ENCODE data around the gene ZNF619. TPM values are rescaled to one million over a fixed set of nuclear protein-coding genes. Genes with fewer than 3 reads are reported as not detected.

The ZNF619 gene
- total RNA-seq (2014; rRNA removed; shearing (Covaris generic)) = 2.2 and 5.3 TPM in 2 replicates

- Histone ChIP-seq H3K27me3 (ENCODE audit: control insufficient read depth, insufficient read depth, low read length) (no peaks in the 10 kb centered on the region), H3K36me3 (replicated peaks; ENCODE audit: control insufficient read depth, insufficient read depth, low read length) (no peaks in the 10 kb centered on the region), H3K4me3 (ENCODE audit: insufficient read depth, low read depth, low read length) (peak within 1 kb of the TSS; percentile 58)
- DNase-seq = peak; percentile 83
Observed at GRCh38 chr3:40476478-40477470, at the start of gene ZNF619. TSS of gene ZNF619 (plus strand) at chr3:40477122. CDS start at chr3:40477980, 858 bp downstream.

- Histone ChIP-seq H3K36me3 (replicated peaks; ENCODE audit: control insufficient read depth, insufficient read depth, low read length) (no peaks in the 10 kb centered on the region), H3K4me3 (ENCODE audit: insufficient read depth, low read depth, low read length) (no peak overlapping the region), H3K27me3 (ENCODE audit: control insufficient read depth, insufficient read depth, low read length) (no peaks in the 10 kb centered on the region; the same call in 1 of the 2 replicates)
- no peak for DNase-seq
Observed at GRCh38 chr3:40432793-40433192, 44.1 kb upstream of the ZNF619 start.

GRCh38 chr3:40437889-40438288 lies 39.0 kb upstream of the ZNF619 start:
- Histone ChIP-seq H3K4me3 (ENCODE audit: insufficient read depth, low read depth, low read length) (no peak overlapping the region), H3K36me3 (replicated peaks; ENCODE audit: control insufficient read depth, insufficient read depth, low read length) (no peaks in the 10 kb centered on the region), H3K27me3 (ENCODE audit: control insufficient read depth, insufficient read depth, low read length) (no peaks in the 10 kb centered on the region)
- no peak for DNase-seq

GRCh38 chr3:40445062-40445461 lies 31.9 kb upstream of the ZNF619 start:
- H3K4me3 ChIP-seq (ENCODE audit: insufficient read depth, low read depth, low read length) = no peak overlapping the region
- H3K36me3 ChIP-seq (replicated peaks; ENCODE audit: control insufficient read depth, insufficient read depth, low read length) = no peaks in the 10 kb centered on the region
- no peaks in the 10 kb centered on the region for H3K27me3 ChIP-seq (ENCODE audit: control insufficient read depth, insufficient read depth, low read length)
- no peak for DNase-seq

- DNase-seq = no peak
- Histone ChIP-seq H3K4me3 (ENCODE audit: insufficient read depth, low read depth, low read length) (no peak overlapping the region), H3K27me3 (ENCODE audit: control insufficient read depth, insufficient read depth, low read length) (no peaks in the 10 kb centered on the region), H3K36me3 (replicated peaks; ENCODE audit: control insufficient read depth, insufficient read depth, low read length) (no peaks in the 10 kb centered on the region)
Observed at GRCh38 chr3:40445880-40446279, 31.0 kb upstream of the ZNF619 start.

- Histone ChIP-seq H3K4me3 (ENCODE audit: insufficient read depth, low read depth, low read length) (no peak overlapping the region), H3K36me3 (replicated peaks; ENCODE audit: control insufficient read depth, insufficient read depth, low read length) (no peaks in the 10 kb centered on the region), H3K27me3 (ENCODE audit: control insufficient read depth, insufficient read depth, low read length) (no peaks in the 10 kb centered on the region)
- DNase-seq = no peak
Observed at GRCh38 chr3:40450438-40450837, 26.5 kb upstream of the ZNF619 start.

- DNase-seq = no peak
- no peak overlapping the region for H3K4me3 ChIP-seq (ENCODE audit: insufficient read depth, low read depth, low read length)
- no peaks in the 10 kb centered on the region for H3K27me3 ChIP-seq (ENCODE audit: control insufficient read depth, insufficient read depth, low read length)
- H3K36me3 ChIP-seq (replicated peaks; ENCODE audit: control insufficient read depth, insufficient read depth, low read length) = no peaks in the 10 kb centered on the region
Observed at GRCh38 chr3:40451551-40451950, 25.4 kb upstream of the ZNF619 start.

- Histone ChIP-seq H3K4me3 (ENCODE audit: insufficient read depth, low read depth, low read length) (no peak overlapping the region), H3K27me3 (ENCODE audit: control insufficient read depth, insufficient read depth, low read length) (no peaks in the 10 kb centered on the region), H3K36me3 (replicated peaks; ENCODE audit: control insufficient read depth, insufficient read depth, low read length) (no peaks in the 10 kb centered on the region)
- DNase-seq = no peak
Observed at GRCh38 chr3:40452057-40452456, 24.9 kb upstream of the ZNF619 start.

GRCh38 chr3:40452562-40452875 lies 24.4 kb upstream of the ZNF619 start:
- Histone ChIP-seq H3K4me3 (ENCODE audit: insufficient read depth, low read depth, low read length) (peak overlapping the region; percentile 69), H3K27me3 (ENCODE audit: control insufficient read depth, insufficient read depth, low read length) (no peaks in the 10 kb centered on the region), H3K36me3 (replicated peaks; ENCODE audit: control insufficient read depth, insufficient read depth, low read length) (no peaks in the 10 kb centered on the region)
- DNase-seq = no peak

GRCh38 chr3:40452876-40453730 lies 23.8 kb upstream of the ZNF619 start:
- Histone ChIP-seq H3K36me3 (replicated peaks; ENCODE audit: control insufficient read depth, insufficient read depth, low read length) (peaks cover 2% of the 10 kb centered on the region), H3K4me3 (ENCODE audit: insufficient read depth, low read depth, low read length) (peak overlapping the region; percentile 69), H3K27me3 (ENCODE audit: control insufficient read depth, insufficient read depth, low read length) (no peaks in the 10 kb centered on the region)
- peak; percentile 94 for DNase-seq

GRCh38 chr3:40453933-40454332 lies 23.0 kb upstream of the ZNF619 start:
- Histone ChIP-seq H3K36me3 (replicated peaks; ENCODE audit: control insufficient read depth, insufficient read depth, low read length) (peaks cover 10% of the 10 kb centered on the region), H3K27me3 (ENCODE audit: control insufficient read depth, insufficient read depth, low read length) (no peaks in the 10 kb centered on the region), H3K4me3 (ENCODE audit: insufficient read depth, low read depth, low read length) (peak overlapping the region; percentile 38)
- DNase-seq = no peak

GRCh38 chr3:40455328-40455727 lies 21.6 kb upstream of the ZNF619 start:
- no peak for DNase-seq
- Histone ChIP-seq H3K36me3 (replicated peaks; ENCODE audit: control insufficient read depth, insufficient read depth, low read length) (peaks cover 15% of the 10 kb centered on the region), H3K4me3 (ENCODE audit: insufficient read depth, low read depth, low read length) (no peak overlapping the region), H3K27me3 (ENCODE audit: control insufficient read depth, insufficient read depth, low read length) (no peaks in the 10 kb centered on the region)

GRCh38 chr3:40456279-40456939 lies 20.5 kb upstream of the ZNF619 start:
- H3K4me3 ChIP-seq (ENCODE audit: insufficient read depth, low read depth, low read length) = peak overlapping the region; percentile 98
- peaks cover 25% of the 10 kb centered on the region for H3K36me3 ChIP-seq (replicated peaks; ENCODE audit: control insufficient read depth, insufficient read depth, low read length)
- no peaks in the 10 kb centered on the region for H3K27me3 ChIP-seq (ENCODE audit: control insufficient read depth, insufficient read depth, low read length)
- DNase-seq = no peak

Data from H7 (cell line).